Cardiac muscle cell (in vitro differentiated cells and primary cell): ENCODE data around the gene PIP4K2A. TPM values are rescaled to one million over a fixed set of nuclear protein-coding genes. Genes with fewer than 3 reads are reported as not detected.
"Not testable (repeated sequence)": the region's sequence is repeated elsewhere in the genome, so short reads cannot be mapped to it uniquely, and the experiment has no call there.

Experiments
- DNase-seq, 2 donors: peaks; one replicate each; pipeline versions ENCODE4 v3.0.0 to v3.0.0-alpha.2; 2010 to 2017; ENCODE audit warnings: low read depth in 1 of 2, low spot score in 1 of 2
- H3K27ac ChIP-seq: fragments of 200-600 bp; sonication (generic); 2 replicates; pipeline ENCODE4 v1.5.1; 2016
- H3K27me3 ChIP-seq: fragments of 200-600 bp; sonication (generic); 2 replicates; pipeline ENCODE4 v1.6.0; 2016; ENCODE audit warnings: control low read depth
- H3K36me3 ChIP-seq: fragments of 200-600 bp; sonication (generic); 2 replicates; pipeline ENCODE4 v1.5.1; 2016; ENCODE audit warnings: control low read depth
- H3K4me1 ChIP-seq: fragments of 200-600 bp; sonication (generic); 2 replicates; pipeline ENCODE4 v1.8.1; 2017; ENCODE audit warnings: low read depth, mild to moderate bottlenecking, mixed run types
- H3K4me3 ChIP-seq: fragments of 200-600 bp; sonication (generic); 2 replicates; pipeline ENCODE4 v1.5.1; 2016; ENCODE audit warnings: mild to moderate bottlenecking
- H3K9me3 ChIP-seq: fragments of 200-600 bp; sonication (generic); 2 replicates; pipeline ENCODE4 v1.5.1; 2017; ENCODE audit warnings: low read depth, mild to moderate bottlenecking, control low read depth
- CTCF ChIP-seq: IDR thresholded peaks from 2 replicates; pipeline ENCODE4 v1.5.1; 2012; ENCODE audit warnings: low read depth, mild to moderate bottlenecking, low read length
- polyA plus RNA-seq: library from polyadenylated mRNA; unstranded; fragments of >200 nt; fragmentation: Nextera tagmentation; extraction: Ambion mirVana; gene quantifications from 2 replicates; pipeline ENCODE4 v1.2.1, GENCODE V29; 2016
- total RNA-seq: library from RNA; depleted of rRNA; stranded (reverse); fragments of >200 nt; gene quantifications from 2 replicates; pipeline ENCODE4 v1.2.3, GENCODE V29; 2016

Gene PIP4K2A
- total and polyA plus RNA-seq, 2 experiments from 2014 or later = 12.1 to 23.9 TPM

GRCh38 chr10:22723783-22724182, 9.4 kb upstream of the PIP4K2A start:
- H3K4me1 ChIP-seq = no peaks in the 10 kb centered on the region
- no peak for DNase-seq
- no peak overlapping the region for H3K4me3 ChIP-seq
- no peaks in the 10 kb centered on the region for H3K27me3 ChIP-seq
- H3K9me3 ChIP-seq = no peaks in the 10 kb centered on the region
- no peaks in the 10 kb centered on the region for H3K36me3 ChIP-seq
- no peak for TF ChIP-seq CTCF
- no peak overlapping the region for H3K27ac ChIP-seq

GRCh38 chr10:22723343-22723779, 9.0 kb upstream of the PIP4K2A start:
- no peaks in the 10 kb centered on the region for H3K4me1 ChIP-seq
- H3K27me3 ChIP-seq = no peaks in the 10 kb centered on the region
- no peak overlapping the region for H3K4me3 ChIP-seq
- no peaks in the 10 kb centered on the region for H3K36me3 ChIP-seq
- no peaks in the 10 kb centered on the region for H3K9me3 ChIP-seq
- no peak for TF ChIP-seq CTCF
- no peak overlapping the region for H3K27ac ChIP-seq
- no peak for DNase-seq

GRCh38 chr10:22722626-22723169, 8.3 kb upstream of the PIP4K2A start:
- H3K36me3 ChIP-seq = no peaks in the 10 kb centered on the region
- no peak for DNase-seq
- no peaks in the 10 kb centered on the region for H3K27me3 ChIP-seq
- no peaks in the 10 kb centered on the region for H3K4me1 ChIP-seq
- TF ChIP-seq CTCF = no peak
- H3K27ac ChIP-seq = no peak overlapping the region
- H3K4me3 ChIP-seq = no peak overlapping the region
- no peaks in the 10 kb centered on the region for H3K9me3 ChIP-seq

GRCh38 chr10:22720667-22721066, 6.3 kb upstream of the PIP4K2A start:
- no peaks in the 10 kb centered on the region for H3K27me3 ChIP-seq

GRCh38 chr10:22719406-22720042, 5.1 kb upstream of the PIP4K2A start:
- Histone ChIP-seq H3K9me3 (no peaks in the 10 kb centered on the region), H3K4me1 (no peaks in the 10 kb centered on the region), H3K27ac (no peak overlapping the region), H3K27me3 (no peaks in the 10 kb centered on the region), H3K4me3 (no peak overlapping the region), H3K36me3 (no peaks in the 10 kb centered on the region)
- DNase-seq = no peak
- no peak for TF ChIP-seq CTCF

More at GRCh38 chr10:22720667-22721066, 6.3 kb upstream of the PIP4K2A start:
- Histone ChIP-seq H3K4me1 (no peaks in the 10 kb centered on the region), H3K27ac (no peak overlapping the region), H3K9me3 (no peaks in the 10 kb centered on the region), H3K4me3 (no peak overlapping the region), H3K36me3 (no peaks in the 10 kb centered on the region)
- no peak for TF ChIP-seq CTCF
- no peak for DNase-seq

- H3K4me1 ChIP-seq, DNase-seq, H3K4me3 ChIP-seq, H3K27ac ChIP-seq, H3K27me3 ChIP-seq, H3K36me3 ChIP-seq, H3K9me3 ChIP-seq: not testable (repeated sequence)
Observed at GRCh38 chr10:22718659-22719058, 4.3 kb upstream of the PIP4K2A start.
